Measurements from ENCODE around the gene CYP1A2. TPM values are rescaled to one million over a fixed set of nuclear protein-coding genes. Genes with fewer than 3 reads are reported as not detected.

CYP1A2 gene
- total RNA-seq, 2 experiments from 2014 or later, result not detected

GRCh38 chr15:74782259-74783071 is 33.8 kb downstream of the CYP1A2 start:
- intact Hi-C loops (cut with DNase I, micrococcal nuclease), result loop anchor here (5.0 to 10.0 kb wide), 5 partner anchors 155 to 788 kb away; partner anchors contain the start of genes C15orf39 (in 2 of the 2), ARID3B (in 1 of the 2), COX5A (in 1 of the 2) and PML (in 1 of the 2)
- peak overlapping the region; percentile 90 for H3K4me3 Mint-ChIP-seq
- H3K27me3 ChIP-seq (ENCODE audit: control insufficient read depth in 1 of 2, insufficient read depth in 2 of 2, low read length in 2 of 2), result no peaks in the 10 kb centered on the region
- ChIA-PET POLR2A (interaction anchor here (0.7 to 33.5 kb wide), 9 partner anchors 3 to 168 kb away, joined by 3 to 925 read pairs (median 5); partner anchors contain the start of genes CLK3 and CSK), CTCF (interaction anchor here (1.7 to 9.5 kb wide), 4 partner anchors 11 to 14 kb away, joined by 5 to 231 read pairs (median 30); no protein-coding TSS in a partner anchor)
- H3K4me3 ChIP-seq (ENCODE audit: low read length), result peak overlapping the region; percentile 100
- H3K36me3 Mint-ChIP-seq (ENCODE audit: low read depth), result peaks cover 27% of the 10 kb centered on the region
- peaks cover 65% of the 10 kb centered on the region for H3K4me1 Mint-ChIP-seq (ENCODE audit: low read depth)
- TF ChIP-seq, protein P1, sequence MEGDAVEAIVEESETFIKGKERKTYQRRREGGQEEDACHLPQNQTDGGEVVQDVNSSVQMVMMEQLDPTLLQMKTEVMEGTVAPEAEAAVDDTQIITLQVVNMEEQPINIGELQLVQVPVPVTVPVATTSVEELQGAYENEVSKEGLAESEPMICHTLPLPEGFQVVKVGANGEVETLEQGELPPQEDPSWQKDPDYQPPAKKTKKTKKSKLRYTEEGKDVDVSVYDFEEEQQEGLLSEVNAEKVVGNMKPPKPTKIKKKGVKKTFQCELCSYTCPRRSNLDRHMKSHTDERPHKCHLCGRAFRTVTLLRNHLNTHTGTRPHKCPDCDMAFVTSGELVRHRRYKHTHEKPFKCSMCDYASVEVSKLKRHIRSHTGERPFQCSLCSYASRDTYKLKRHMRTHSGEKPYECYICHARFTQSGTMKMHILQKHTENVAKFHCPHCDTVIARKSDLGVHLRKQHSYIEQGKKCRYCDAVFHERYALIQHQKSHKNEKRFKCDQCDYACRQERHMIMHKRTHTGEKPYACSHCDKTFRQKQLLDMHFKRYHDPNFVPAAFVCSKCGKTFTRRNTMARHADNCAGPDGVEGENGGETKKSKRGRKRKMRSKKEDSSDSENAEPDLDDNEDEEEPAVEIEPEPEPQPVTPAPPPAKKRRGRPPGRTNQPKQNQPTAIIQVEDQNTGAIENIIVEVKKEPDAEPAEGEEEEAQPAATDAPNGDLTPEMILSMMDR (IDR thresholded peaks at IDR 0.05), result no peak
- H3K9me3 Mint-ChIP-seq, result no peaks in the 10 kb centered on the region
- H3K27me3 Mint-ChIP-seq, result no peaks in the 10 kb centered on the region
- ATAC-seq (ENCODE audit: poor library complexity) (peak; percentile 39), DNase-seq (peak; percentile 52 to 86 (median 66))
- H3K9me3 ChIP-seq (ENCODE audit: control insufficient read depth in 1 of 2, insufficient read depth in 1 of 2, low read length in 2 of 2), result no peaks in the 10 kb centered on the region
- H3K36me3 ChIP-seq (ENCODE audit: insufficient read depth, low read length), result peaks cover 16% of the 10 kb centered on the region
- peak overlapping the region; percentile 69 to 93 for H3K27ac ChIP-seq (ENCODE audit: low read depth in 1 of 2, low read length in 2 of 2)
- peaks cover 88% of the 10 kb centered on the region for H3K4me1 ChIP-seq (ENCODE audit: insufficient read depth, low read length)
- peak overlapping the region; percentile 94 for H3K27ac Mint-ChIP-seq

- DNase-seq (peak in 4 of 14 experiments; percentile 35 to 60 (median 53)), ATAC-seq (ENCODE audit: poor library complexity) (no peak)
- Mint-ChIP-seq H3K4me1 (ENCODE audit: low read depth) (peaks cover 65% of the 10 kb centered on the region), H3K27me3 (no peaks in the 10 kb centered on the region), H3K9me3 (no peaks in the 10 kb centered on the region), H3K4me3 (peak overlapping the region; percentile 90), H3K27ac (peak overlapping the region; percentile 94), H3K36me3 (ENCODE audit: low read depth) (peaks cover 32% of the 10 kb centered on the region)
- Histone ChIP-seq H3K36me3 (ENCODE audit: insufficient read depth, low read length) (peaks cover 20% of the 10 kb centered on the region), H3K9me3 (ENCODE audit: control insufficient read depth in 1 of 2, insufficient read depth in 1 of 2, low read length in 2 of 2) (no peaks in the 10 kb centered on the region), H3K4me3 (ENCODE audit: low read length) (peak overlapping the region; percentile 100), H3K27me3 (ENCODE audit: control insufficient read depth in 1 of 2, insufficient read depth in 2 of 2, low read length in 2 of 2) (no peaks in the 10 kb centered on the region), H3K27ac (ENCODE audit: low read depth in 1 of 2, low read length in 2 of 2) (peak overlapping the region; percentile 69 to 93), H3K4me1 (ENCODE audit: insufficient read depth, low read length) (peaks cover 88% of the 10 kb centered on the region)
- intact Hi-C loops (cut with DNase I, micrococcal nuclease), result loop anchor here (5.0 to 10.0 kb wide), 5 partner anchors 154 to 788 kb away; partner anchors contain the start of genes C15orf39 (in 2 of the 2), ARID3B (in 1 of the 2), COX5A (in 1 of the 2) and PML (in 1 of the 2)
- POLR2A ChIA-PET, result interaction anchor here (1.2 to 33.5 kb wide), 6 partner anchors 4 to 173 kb away, joined by 3 to 925 read pairs (median 5); partner anchors contain the start of genes CLK3, CSK and RPP25
- TF ChIP-seq, protein P1 (IDR thresholded peaks at IDR 0.05), result no peak
- CTCF ChIA-PET, result interaction anchor here (1.7 to 9.5 kb wide), 4 partner anchors 12 to 59 kb away, joined by 5 to 231 read pairs (median 14); partner anchors contain the start of gene ULK3
These were observed 34.6 kb downstream of the CYP1A2 start for GRCh38 chr15:74783072-74783807.

GRCh38 chr15:74783808-74784175 is 35.1 kb downstream of the CYP1A2 start:
- POLR2A ChIA-PET, result interaction anchor here (1.2 to 33.5 kb wide), 7 partner anchors 5 to 173 kb away, joined by 3 to 925 read pairs (median 4); partner anchors contain the start of genes CLK3, CSK and RPP25
- Mint-ChIP-seq H3K4me3 (peak overlapping the region; percentile 90), H3K4me1 (ENCODE audit: low read depth) (peaks cover 65% of the 10 kb centered on the region), H3K9me3 (no peaks in the 10 kb centered on the region), H3K27ac (peak overlapping the region; percentile 94), H3K27me3 (no peaks in the 10 kb centered on the region), H3K36me3 (ENCODE audit: low read depth) (peaks cover 36% of the 10 kb centered on the region)
- peak in 1 of 14 experiments; percentile 8 for DNase-seq
- Histone ChIP-seq H3K4me1 (ENCODE audit: insufficient read depth, low read length) (peaks cover 88% of the 10 kb centered on the region), H3K27ac (ENCODE audit: low read depth in 1 of 2, low read length in 2 of 2) (peak overlapping the region; percentile 69 to 93), H3K27me3 (ENCODE audit: control insufficient read depth in 1 of 2, insufficient read depth in 2 of 2, low read length in 2 of 2) (no peaks in the 10 kb centered on the region), H3K4me3 (ENCODE audit: low read length) (peak overlapping the region; percentile 100), H3K36me3 (ENCODE audit: insufficient read depth, low read length) (peaks cover 23% of the 10 kb centered on the region), H3K9me3 (ENCODE audit: control insufficient read depth in 1 of 2, insufficient read depth in 1 of 2, low read length in 2 of 2) (no peaks in the 10 kb centered on the region)
- TF ChIP-seq, protein P1 (IDR thresholded peaks at IDR 0.05), result no peak
- ATAC-seq (ENCODE audit: poor library complexity), result no peak
- CTCF ChIA-PET, result interaction anchor here (1.7 to 9.5 kb wide), 4 partner anchors 13 to 59 kb away, joined by 5 to 231 read pairs (median 14); partner anchors contain the start of gene ULK3
- intact Hi-C loops (cut with DNase I, micrococcal nuclease), result loop anchor here (5.0 to 10.0 kb wide), 5 partner anchors 154 to 789 kb away; partner anchors contain the start of genes C15orf39 (in 2 of the 2), ARID3B (in 1 of the 2), COX5A (in 1 of the 2) and PML (in 1 of the 2)

Measured in CD4-positive, alpha-beta T cell (primary cell).